ENCODE measurements around the gene UGT3A1.

GRCh38 chr5:35924122-35924949, 66.9 kb downstream of the UGT3A1 start:
- no peak for TF ChIP-seq CHD2 (IDR thresholded peaks at IDR 0.05; ENCODE audit: low read depth, low read length)
- no peak for TF ChIP-seq ZNF292 (CRISPR knock-in tag; IDR thresholded peaks at IDR 0.05; ENCODE audit: borderline replicate concordance, low read depth)
- TF ChIP-seq POLR2A (IDR thresholded peaks at IDR 0.05; ENCODE audit: insufficient read depth in 1 of 2, low read depth in 2 of 2, low read length in 2 of 2), result no peak
- TF ChIP-seq NKX3-1 (CRISPR knock-in tag; IDR thresholded peaks at IDR 0.05), result no peak
- TF ChIP-seq FOXJ3 (CRISPR knock-in tag; IDR thresholded peaks at IDR 0.05; ENCODE audit: borderline replicate concordance), result no peak
- TF ChIP-seq GABPA (IDR thresholded peaks at IDR 0.05; ENCODE audit: low read depth, low read length), result no peak
- no peak for TF ChIP-seq GABPA (CRISPR knock-in tag; IDR thresholded peaks at IDR 0.05; ENCODE audit: low read depth)
- no peak for TF ChIP-seq JUND (CRISPR knock-in tag; IDR thresholded peaks at IDR 0.05)
- TF ChIP-seq STAT5B (CRISPR knock-in tag; IDR thresholded peaks at IDR 0.05), result no peak
- TF ChIP-seq KLF16 (CRISPR knock-in tag; IDR thresholded peaks at IDR 0.05), result no peak
